GM21447 (cell line): ENCODE data around the gene PSRC1.

Experiments
- ATAC-seq: cut with Tn5 transposase; IDR thresholded peaks from one replicate; pipeline ENCODE4 v1.9.1; 2021; ENCODE audit not compliant: unreplicated experiment

PSRC1 gene

GRCh38 chr1:109259674-109260557 lies 23.0 kb downstream of the PSRC1 start:
- ATAC-seq = no peak

GRCh38 chr1:109258481-109259466 lies 24.2 kb downstream of the PSRC1 start:
- no peak for ATAC-seq

- no peak for ATAC-seq
Observed at GRCh38 chr1:109257682-109258421, 25.1 kb downstream of the PSRC1 start.

GRCh38 chr1:109256971-109257681 lies 25.8 kb downstream of the PSRC1 start:
- ATAC-seq = no peak

- ATAC-seq = no peak
Observed at GRCh38 chr1:109256085-109256484, 26.9 kb downstream of the PSRC1 start.

- ATAC-seq = no peak
Observed at GRCh38 chr1:109255678-109256077, 27.3 kb downstream of the PSRC1 start.

- no peak for ATAC-seq
Observed at GRCh38 chr1:109255097-109255651, 27.8 kb downstream of the PSRC1 start.

GRCh38 chr1:109254621-109255096 lies 28.3 kb downstream of the PSRC1 start:
- ATAC-seq = no peak

- ATAC-seq = no peak
Observed at GRCh38 chr1:109253803-109254620, 28.9 kb downstream of the PSRC1 start.

GRCh38 chr1:109252893-109253802 lies 29.8 kb downstream of the PSRC1 start:
- no peak for ATAC-seq

GRCh38 chr1:109252167-109252892 lies 30.6 kb downstream of the PSRC1 start:
- no peak for ATAC-seq

GRCh38 chr1:109251277-109252166 lies 31.4 kb downstream of the PSRC1 start:
- ATAC-seq = no peak

- no peak for ATAC-seq
Observed at GRCh38 chr1:109250454-109251276, 32.3 kb downstream of the PSRC1 start.

- peak; percentile 27 for ATAC-seq
Observed at GRCh38 chr1:109249654-109250401, 33.1 kb downstream of the PSRC1 start.
